Glomerular visceral epithelial cell (primary cell): ENCODE results near the gene SRSF10.
"Not testable (repeated sequence)": the region's sequence is repeated elsewhere in the genome, so short reads cannot be mapped to it uniquely, and the experiment has no call there.

Experiments
- DNase-seq: peaks from one replicate; pipeline ENCODE4 v3.0.0-alpha.2; 2016; ENCODE audit errors: extremely low spot score

The SRSF10 gene

GRCh38 chr1:23958810-23959460, 21.2 kb downstream of the SRSF10 start:
- DNase-seq = peak; percentile 94

- not testable (repeated sequence) for DNase-seq
These were observed 21.9 kb downstream of the SRSF10 start for GRCh38 chr1:23958040-23958809.

- DNase-seq = no peak
These were observed 23.0 kb downstream of the SRSF10 start for GRCh38 chr1:23957096-23957495.

GRCh38 chr1:23953020-23953419, 27.1 kb downstream of the SRSF10 start:
- DNase-seq = no peak

- DNase-seq = no peak
These were observed 32.8 kb downstream of the SRSF10 start for GRCh38 chr1:23947366-23947765.

- DNase-seq = no peak
These were observed 43.5 kb downstream of the SRSF10 start for GRCh38 chr1:23936481-23937176.

GRCh38 chr1:23931491-23931880, 48.6 kb downstream of the SRSF10 start:
- peak; percentile 59 for DNase-seq

GRCh38 chr1:23930861-23931490, 49.2 kb downstream of the SRSF10 start:
- DNase-seq = peak; percentile 87

- no peak for DNase-seq
These were observed 49.9 kb downstream of the SRSF10 start for GRCh38 chr1:23930270-23930669.

GRCh38 chr1:23928789-23929188, 51.3 kb downstream of the SRSF10 start:
- no peak for DNase-seq

GRCh38 chr1:23927097-23927496, 53.0 kb downstream of the SRSF10 start:
- DNase-seq = no peak

GRCh38 chr1:23925279-23925678, 54.8 kb downstream of the SRSF10 start:
- no peak for DNase-seq

GRCh38 chr1:23924601-23925000, 55.5 kb downstream of the SRSF10 start:
- DNase-seq = no peak

GRCh38 chr1:23923592-23924499, 56.3 kb downstream of the SRSF10 start:
- DNase-seq = no peak

GRCh38 chr1:23922321-23922943, 57.7 kb downstream of the SRSF10 start:
- no peak for DNase-seq

GRCh38 chr1:23916209-23917131, 63.7 kb downstream of the SRSF10 start:
- DNase-seq = peak; percentile 89

- DNase-seq = no peak
These were observed 64.7 kb downstream of the SRSF10 start for GRCh38 chr1:23915466-23915865.

- no peak for DNase-seq
These were observed 65.2 kb downstream of the SRSF10 start for GRCh38 chr1:23914921-23915320.
